Sigmoid colon (tissue), 4 donors: ENCODE measurements around the gene FMOD.

Experiments
- POLR2AphosphoS5 ChIP-seq, 4 donors: sonication (generic); formaldehyde crosslinking; IDR thresholded peaks; one replicate each; pipeline ENCODE4 v1.6.1; 2017; ENCODE audit warnings: antibody characterized with exemption in 4 of 4
- TF ChIP-seq, protein P1 (sequence below), 4 experiments: fragments of 450-650 bp in 3 of 4; fragments of 200-600 bp in 1 of 4; IDR thresholded peaks; one replicate each; pipeline ENCODE4 v1.5.1; 2016 to 2019; ENCODE audit warnings: antibody characterized with exemption in 4 of 4, mild to moderate bottlenecking in 3 of 4, moderate library complexity in 2 of 4

DNA sequence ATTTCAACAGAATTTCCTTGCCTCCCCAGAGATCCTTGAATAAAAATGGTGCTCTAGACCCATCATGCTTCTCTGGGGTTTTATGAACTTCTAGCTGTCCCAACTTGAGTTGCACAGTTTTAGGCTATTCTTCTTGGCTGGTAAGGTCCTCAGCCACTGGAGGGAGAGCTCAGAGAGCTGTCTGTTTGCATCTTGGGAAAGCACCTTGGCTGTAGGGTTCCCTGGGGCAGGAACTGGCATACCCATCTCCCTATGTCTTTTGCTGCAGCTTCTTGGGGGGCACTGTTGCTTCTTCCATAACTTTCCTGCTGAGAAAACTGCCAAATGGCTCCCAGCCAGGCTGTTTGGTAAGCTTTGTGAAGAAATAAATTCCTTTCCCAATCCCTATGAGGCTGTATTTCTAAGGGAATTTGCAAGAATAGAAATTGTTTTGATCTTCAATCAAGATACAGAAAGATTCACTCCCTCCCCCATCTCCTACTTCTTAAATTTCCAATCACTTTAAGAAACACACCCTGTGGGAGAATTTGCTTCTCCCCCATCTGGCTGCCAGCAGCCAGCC is 8.2 kb upstream of the FMOD start:
- TF ChIP-seq POLR2AphosphoS5 (IDR thresholded peaks at IDR 0.05) = no peak
- TF ChIP-seq, protein P1, sequence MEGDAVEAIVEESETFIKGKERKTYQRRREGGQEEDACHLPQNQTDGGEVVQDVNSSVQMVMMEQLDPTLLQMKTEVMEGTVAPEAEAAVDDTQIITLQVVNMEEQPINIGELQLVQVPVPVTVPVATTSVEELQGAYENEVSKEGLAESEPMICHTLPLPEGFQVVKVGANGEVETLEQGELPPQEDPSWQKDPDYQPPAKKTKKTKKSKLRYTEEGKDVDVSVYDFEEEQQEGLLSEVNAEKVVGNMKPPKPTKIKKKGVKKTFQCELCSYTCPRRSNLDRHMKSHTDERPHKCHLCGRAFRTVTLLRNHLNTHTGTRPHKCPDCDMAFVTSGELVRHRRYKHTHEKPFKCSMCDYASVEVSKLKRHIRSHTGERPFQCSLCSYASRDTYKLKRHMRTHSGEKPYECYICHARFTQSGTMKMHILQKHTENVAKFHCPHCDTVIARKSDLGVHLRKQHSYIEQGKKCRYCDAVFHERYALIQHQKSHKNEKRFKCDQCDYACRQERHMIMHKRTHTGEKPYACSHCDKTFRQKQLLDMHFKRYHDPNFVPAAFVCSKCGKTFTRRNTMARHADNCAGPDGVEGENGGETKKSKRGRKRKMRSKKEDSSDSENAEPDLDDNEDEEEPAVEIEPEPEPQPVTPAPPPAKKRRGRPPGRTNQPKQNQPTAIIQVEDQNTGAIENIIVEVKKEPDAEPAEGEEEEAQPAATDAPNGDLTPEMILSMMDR (IDR thresholded peaks at IDR 0.05) = no peak
